Stimulated activated CD8-positive, alpha-beta memory T cell treated with anti-CD3 and anti-CD28 coated beads, Interleukin-12 subunit alpha, Interleukin-12 subunit beta, amount 100 ng/mL, for 4 hours (primary cell): ENCODE measurements around the gene GALNT18.

ENCODE experiments used
- DNase-seq: peaks from one replicate; pipeline ENCODE4 v3.0.0-alpha.2; 2020; ENCODE audit warnings: low read depth

GALNT18 gene

DNA sequence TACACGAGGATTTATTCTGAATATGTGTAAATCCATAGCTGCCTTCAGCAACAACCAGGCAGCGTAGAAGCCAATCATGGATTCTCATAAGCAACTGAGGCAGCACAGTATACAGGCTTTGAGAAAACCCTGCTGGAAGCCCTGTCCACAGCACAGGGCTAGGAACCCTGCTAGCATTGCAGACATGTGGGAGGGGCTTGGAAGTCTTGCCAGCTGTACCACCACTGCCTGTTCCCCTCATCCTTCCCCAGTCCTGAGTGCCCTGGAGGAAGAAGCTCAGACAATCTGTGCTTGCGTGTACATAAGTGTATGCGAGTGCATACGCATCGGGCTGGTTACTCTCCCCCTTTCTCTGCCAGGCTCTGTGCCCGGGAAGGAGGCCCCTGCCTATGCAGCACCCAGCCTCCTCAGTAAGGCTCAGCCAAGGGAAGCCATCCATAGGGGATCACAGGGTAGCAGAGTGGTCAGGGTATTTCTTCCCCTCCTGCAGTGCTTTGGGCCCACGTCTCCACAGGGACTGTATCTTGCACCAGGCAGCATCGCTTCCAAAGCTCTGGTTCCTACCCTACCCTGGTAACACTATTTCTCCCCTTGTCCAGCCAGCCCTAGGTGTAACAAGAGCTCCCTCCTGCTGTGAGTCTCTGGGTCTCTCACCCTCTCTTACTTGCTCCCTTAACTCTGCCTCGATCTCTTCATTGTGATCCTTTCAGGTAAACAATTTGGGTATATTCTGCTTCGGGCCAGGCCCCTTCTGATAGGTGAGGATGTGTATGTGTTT lies 90.5 kb downstream of the GALNT18 start:
- DNase-seq = no peak

DNA sequence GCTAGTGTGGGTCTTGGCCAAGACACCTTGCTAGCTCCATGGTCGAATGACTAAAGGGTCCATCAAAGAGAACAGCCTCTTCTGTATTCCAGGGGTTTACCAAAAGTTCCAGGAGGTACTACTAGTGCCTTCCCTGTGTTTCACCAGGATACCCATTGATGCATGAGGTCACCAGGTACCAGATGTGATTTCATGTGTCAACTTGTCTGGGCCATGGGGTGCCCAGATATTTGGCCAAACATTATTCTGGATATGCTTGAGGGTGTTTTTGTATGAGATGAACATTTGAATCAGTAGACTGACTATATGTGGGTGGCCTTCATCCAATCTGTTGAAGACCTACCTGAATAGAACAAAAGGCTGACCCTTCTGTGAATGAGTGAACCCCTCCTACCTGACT lies 92.8 kb downstream of the GALNT18 start:
- DNase-seq = no peak

- no peak for DNase-seq
Observed at GRCh38 chr11:11525283-11525682, 96.5 kb downstream of the GALNT18 start.

- no peak for DNase-seq
Observed at GRCh38 chr11:11524436-11525061, 97.3 kb downstream of the GALNT18 start.

- DNase-seq = no peak
Observed at GRCh38 chr11:11522591-11522990, 99.2 kb downstream of the GALNT18 start.

- no peak for DNase-seq
Observed at GRCh38 chr11:11521306-11522002, 100.4 kb downstream of the GALNT18 start.

DNA sequence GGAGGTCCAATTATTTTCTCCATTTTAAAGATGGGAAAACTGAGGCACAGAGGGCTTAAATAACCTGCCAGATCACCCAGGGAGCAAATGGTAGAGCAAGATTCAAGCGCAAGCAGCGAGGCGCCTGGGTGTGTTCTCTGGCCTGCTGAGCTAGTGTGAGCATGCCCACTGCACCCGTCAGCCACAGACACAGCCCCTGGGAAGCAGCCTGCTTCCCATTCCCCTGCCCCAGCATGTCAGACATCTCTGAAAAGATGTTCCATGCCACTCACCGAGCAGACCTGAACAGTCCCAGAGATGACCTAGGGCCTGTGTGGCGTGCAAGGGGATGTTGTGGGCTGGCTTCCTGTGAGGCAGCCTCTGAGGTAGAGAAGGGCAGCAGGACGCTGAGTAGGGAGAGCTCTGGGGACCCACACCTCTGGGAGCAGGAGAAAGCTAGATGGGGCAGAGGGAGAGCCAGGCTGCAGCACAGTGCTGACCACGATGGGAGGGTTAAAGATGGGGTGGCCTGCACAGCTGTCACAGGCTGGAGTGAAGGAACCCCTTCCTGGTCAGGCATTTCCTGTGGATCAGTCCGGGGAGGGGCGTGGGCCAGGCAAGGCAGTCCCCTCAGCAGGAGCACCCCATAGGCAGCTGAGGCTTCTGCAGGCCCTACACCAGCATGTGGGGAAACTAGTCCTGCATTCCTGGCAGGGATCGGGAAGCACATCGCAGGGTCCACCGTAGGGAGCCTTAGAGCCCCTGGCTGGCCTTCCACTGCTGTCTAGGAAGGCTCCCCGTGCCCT lies 101.4 kb downstream of the GALNT18 start:
- DNase-seq = no peak

- DNase-seq = no peak
Observed at GRCh38 chr11:11519184-11519583, 102.6 kb downstream of the GALNT18 start.

DNA sequence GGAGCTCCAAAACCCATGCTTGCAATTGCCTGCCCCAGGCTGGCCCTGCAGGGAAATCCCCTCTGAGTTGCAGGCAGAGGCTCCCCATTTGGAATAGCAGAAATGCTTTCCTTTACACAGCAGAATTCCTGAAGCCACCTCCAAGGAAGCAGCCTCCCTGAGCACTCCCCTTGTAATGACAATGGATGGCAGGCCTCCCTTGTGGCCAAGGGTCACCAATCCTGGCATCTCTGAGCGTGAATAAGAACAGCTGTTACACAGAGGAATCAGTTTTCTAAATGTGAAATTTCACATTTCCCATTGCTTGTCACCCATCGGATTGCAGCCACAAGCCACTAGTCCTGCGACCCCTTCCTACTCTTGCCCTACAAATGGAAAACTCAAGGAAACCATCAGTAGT lies 107.6 kb downstream of the GALNT18 start:
- no peak for DNase-seq

DNA sequence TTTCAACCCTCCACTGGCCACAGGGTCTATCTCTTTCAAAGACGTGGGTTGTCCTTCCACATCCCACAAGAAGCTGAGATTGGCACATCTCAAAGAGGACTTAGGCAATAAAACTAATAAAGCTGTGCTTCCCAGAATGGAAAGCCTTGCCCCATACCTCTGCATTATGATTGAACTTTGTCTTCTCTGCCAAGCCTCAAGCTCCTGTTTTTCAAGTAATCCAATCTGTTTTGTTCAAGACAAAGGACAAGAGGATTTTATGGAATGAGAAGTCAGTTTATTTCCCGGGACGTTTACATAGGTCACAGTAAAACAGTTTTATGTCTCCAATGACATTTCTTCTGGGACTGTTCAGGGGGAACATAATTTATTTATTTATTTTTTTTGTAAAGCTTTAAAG lies 108.4 kb downstream of the GALNT18 start:
- DNase-seq = no peak

GRCh38 chr11:11512929-11513328 lies 108.9 kb downstream of the GALNT18 start:
- DNase-seq = no peak

- no peak for DNase-seq
Observed at GRCh38 chr11:11512502-11512901, 109.3 kb downstream of the GALNT18 start.

GRCh38 chr11:11512090-11512489 lies 109.7 kb downstream of the GALNT18 start:
- no peak for DNase-seq

GRCh38 chr11:11510939-11511338 lies 110.9 kb downstream of the GALNT18 start:
- no peak for DNase-seq

- DNase-seq = no peak
Observed at GRCh38 chr11:11505692-11506091, 116.1 kb downstream of the GALNT18 start.

GRCh38 chr11:11505190-11505589 lies 116.6 kb downstream of the GALNT18 start:
- no peak for DNase-seq

GRCh38 chr11:11504071-11504470 lies 117.7 kb downstream of the GALNT18 start:
- DNase-seq = no peak

DNA sequence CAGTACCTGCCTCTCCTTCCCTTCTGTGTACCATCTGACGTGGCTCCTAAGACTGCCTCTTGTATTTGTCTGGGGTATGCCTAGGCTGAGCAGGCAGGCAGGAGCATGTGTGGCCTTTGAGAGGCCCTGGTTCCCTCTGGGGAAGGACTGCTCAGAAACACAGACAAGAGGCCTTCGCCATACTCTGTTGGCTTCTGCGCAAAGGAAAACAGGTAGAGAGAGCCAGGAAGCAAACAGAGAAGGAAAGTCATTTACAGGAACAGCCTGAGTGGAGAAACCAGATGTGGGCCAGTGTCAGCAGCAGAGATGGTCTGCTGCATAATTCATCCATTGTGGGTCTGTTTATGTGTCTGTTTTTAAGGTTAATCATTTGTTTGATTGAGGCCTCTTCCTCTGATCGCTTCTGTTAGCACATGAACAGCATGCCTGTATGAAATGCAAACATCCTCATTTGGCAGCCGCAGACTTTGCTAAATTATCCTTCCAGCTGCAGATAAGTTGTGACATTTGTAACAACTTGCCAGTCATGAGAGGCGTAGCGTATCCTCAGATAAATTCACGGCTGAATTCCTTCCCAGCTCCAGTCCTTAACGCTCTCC lies 119.4 kb downstream of the GALNT18 start:
- no peak for DNase-seq

- DNase-seq = no peak
Observed at GRCh38 chr11:11501546-11502262, 120.1 kb downstream of the GALNT18 start.

DNA sequence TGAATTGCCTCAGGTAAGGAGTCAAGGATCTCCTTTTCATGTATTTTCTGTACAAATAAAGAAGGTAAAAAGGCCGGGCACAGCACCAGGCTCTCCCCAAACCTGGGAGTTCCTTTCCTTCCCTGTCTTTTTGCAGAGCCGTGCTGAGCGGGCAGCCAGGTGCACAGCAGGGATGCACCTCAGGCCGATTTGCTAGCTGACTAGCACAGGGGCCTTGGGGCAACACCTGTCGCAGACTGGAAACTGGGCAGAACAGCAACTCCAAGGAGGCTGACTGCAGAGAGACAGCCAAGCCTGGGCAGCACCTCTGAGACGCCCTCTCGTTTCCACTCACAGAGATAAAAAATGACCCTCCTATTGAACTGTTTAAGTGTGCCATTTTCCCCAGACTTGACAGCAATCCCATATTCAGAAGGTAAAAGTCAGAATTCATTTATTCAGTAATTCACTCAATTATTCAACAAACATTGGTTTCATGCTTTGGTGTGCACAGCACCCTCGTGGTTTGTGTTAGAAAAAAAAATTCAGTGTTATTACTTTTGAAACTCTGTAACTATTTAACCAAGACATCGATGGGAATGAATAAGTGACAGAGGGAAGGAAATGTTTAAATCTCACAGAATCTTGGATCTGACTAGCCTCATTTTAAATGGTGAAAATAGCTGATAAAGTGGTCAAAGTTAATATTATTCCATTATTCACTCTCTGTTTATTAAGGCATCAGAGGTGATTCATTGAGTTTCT lies 120.9 kb downstream of the GALNT18 start:
- no peak for DNase-seq

DNA sequence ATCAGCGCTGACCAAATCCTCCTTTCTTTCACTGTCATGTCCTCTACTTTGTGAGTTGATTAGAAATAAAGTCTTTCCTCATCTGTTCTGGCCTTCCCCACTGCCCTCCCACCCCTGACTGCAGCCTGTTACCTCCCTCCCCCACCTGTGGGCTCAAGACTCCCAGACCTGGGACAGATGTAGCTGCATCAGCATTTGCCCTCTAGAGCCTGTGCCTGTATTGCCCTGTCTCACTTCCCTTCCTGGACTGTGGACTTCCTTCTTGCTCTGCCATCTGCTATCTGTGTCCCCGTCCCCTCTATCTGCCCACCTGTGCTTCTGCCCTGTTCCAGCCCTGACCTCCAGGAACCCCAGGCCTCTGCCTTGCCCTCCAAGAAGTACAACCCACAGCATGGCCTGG lies 122.5 kb downstream of the GALNT18 start:
- no peak for DNase-seq
